ENCODE data around the gene MYLK4.

GRCh38 chr6:2752477-2753109 is 1.9 kb upstream of the MYLK4 start:
- TF ChIP-seq CTCF (conservative IDR thresholded peaks at IDR 0.05), result no peak
- no peak for TF ChIP-seq EZH2 (IDR thresholded peaks at IDR 0.05; ENCODE audit: low read depth)
